HG03097 (cell line): ENCODE measurements around the gene HNF1B.
"Not testable (repeated sequence)": the region's sequence is repeated elsewhere in the genome, so short reads cannot be mapped to it uniquely, and the experiment has no call there.

Source experiments
- ATAC-seq: cut with Tn5 transposase; IDR thresholded peaks from one replicate; pipeline ENCODE4 v1.9.1; 2021; ENCODE audit not compliant: unreplicated experiment, low FRiP score

The HNF1B gene

GRCh38 chr17:37708616-37709212 is 36.1 kb downstream of the HNF1B start:
- ATAC-seq = no peak

- ATAC-seq = no peak
These were observed 36.7 kb downstream of the HNF1B start for GRCh38 chr17:37708008-37708615.

- ATAC-seq = no peak
These were observed 38.4 kb downstream of the HNF1B start for GRCh38 chr17:37706446-37706845.

- no peak for ATAC-seq
These were observed 42.3 kb downstream of the HNF1B start for GRCh38 chr17:37702598-37702997.

- ATAC-seq = no peak
These were observed 43.4 kb downstream of the HNF1B start for GRCh38 chr17:37701496-37701898.

- no peak for ATAC-seq
These were observed 44.0 kb downstream of the HNF1B start for GRCh38 chr17:37700881-37701280.

GRCh38 chr17:37699285-37699973 is 45.4 kb downstream of the HNF1B start:
- no peak for ATAC-seq

- ATAC-seq = no peak
These were observed 46.0 kb downstream of the HNF1B start for GRCh38 chr17:37698911-37699255.

GRCh38 chr17:37698132-37698910 is 46.5 kb downstream of the HNF1B start:
- no peak for ATAC-seq

GRCh38 chr17:37697381-37697780 is 47.5 kb downstream of the HNF1B start:
- no peak for ATAC-seq

- ATAC-seq = no peak
These were observed 48.5 kb downstream of the HNF1B start for GRCh38 chr17:37696366-37696765.

GRCh38 chr17:37695726-37696125 is 49.1 kb downstream of the HNF1B start:
- no peak for ATAC-seq

- no peak for ATAC-seq
These were observed 50.1 kb downstream of the HNF1B start for GRCh38 chr17:37694734-37695133.

- ATAC-seq = no peak
These were observed 51.5 kb downstream of the HNF1B start for GRCh38 chr17:37693328-37693727.

- no peak for ATAC-seq
These were observed 53.1 kb downstream of the HNF1B start for GRCh38 chr17:37691807-37692206.

- ATAC-seq = no peak
These were observed 55.5 kb downstream of the HNF1B start for GRCh38 chr17:37689317-37689716.

GRCh38 chr17:37683454-37683984 is 61.3 kb downstream of the HNF1B start:
- no peak for ATAC-seq

GRCh38 chr17:37682007-37682406 is 62.9 kb downstream of the HNF1B start:
- ATAC-seq = no peak

- ATAC-seq = not testable (repeated sequence)
These were observed 64.9 kb downstream of the HNF1B start for GRCh38 chr17:37679995-37680394.

- ATAC-seq = no peak
These were observed 66.8 kb downstream of the HNF1B start for GRCh38 chr17:37678036-37678435.

GRCh38 chr17:37677021-37677420 is 67.8 kb downstream of the HNF1B start:
- no peak for ATAC-seq
